Neuronal stem cell (in vitro differentiated cells): ENCODE results near the gene SMYD4.
A peak's percentile ranks its signal among the peaks of the same experiment; 100 is the strongest.

ENCODE experiments used
- DNase-seq: peaks from one replicate; pipeline ENCODE4 v3.0.0-alpha.2; 2013; ENCODE audit warnings: low spot score
- H2AFZ ChIP-seq: one replicate; pipeline ENCODE4 v1.6.1; 2013; ENCODE audit warnings: mild to moderate bottlenecking, low read length, inconsistent platforms
- H2AK5ac ChIP-seq: 2 replicates; pipeline ENCODE4 v1.6.1; 2013; ENCODE audit warnings: low read depth, mild to moderate bottlenecking, inconsistent platforms, low read length, moderate library complexity, mixed read lengths
- H2BK120ac ChIP-seq: 2 replicates; pipeline ENCODE4 v1.6.1; 2013; ENCODE audit warnings: low read depth, mild to moderate bottlenecking, inconsistent platforms, low read length, moderate library complexity, mixed read lengths
- H2BK12ac ChIP-seq: one replicate; pipeline ENCODE4 v1.6.1; 2013; ENCODE audit warnings: low read length, inconsistent platforms
- H2BK15ac ChIP-seq: 2 replicates; pipeline ENCODE4 v1.6.1; 2013; ENCODE audit warnings: mild to moderate bottlenecking, low read length, inconsistent platforms, mixed read lengths
- H2BK5ac ChIP-seq: one replicate; pipeline ENCODE4 v1.6.1; 2013; ENCODE audit warnings: inconsistent platforms, mild to moderate bottlenecking, low read length, moderate library complexity
- H3K14ac ChIP-seq: one replicate; pipeline ENCODE4 v1.6.1; 2013; ENCODE audit warnings: low read length, inconsistent platforms
- H3K18ac ChIP-seq: 2 replicates; pipeline ENCODE4 v1.6.1; 2013; ENCODE audit warnings: low read length, inconsistent platforms
- H3K23ac ChIP-seq: 2 replicates; pipeline ENCODE4 v1.6.1; 2013; ENCODE audit warnings: low read depth, mild to moderate bottlenecking, mixed read lengths, low read length, inconsistent platforms; ENCODE audit not compliant: poor library complexity
- H3K27ac ChIP-seq: replicated peaks from 3 replicates; pipeline ENCODE4 v1.5.1; 2013; ENCODE audit warnings: low read length, inconsistent platforms
- H3K27me3 ChIP-seq, 3 experiments: 2 replicates each; pipeline ENCODE4 v1.6.1; 2013; ENCODE audit warnings: low read length in 3 of 3, mild to moderate bottlenecking in 2 of 3, inconsistent platforms in 1 of 3, low read depth in 1 of 3, mixed read lengths in 1 of 3, moderate library complexity in 1 of 3; ENCODE audit not compliant: control insufficient read depth in 3 of 3, insufficient read depth in 3 of 3
- H3K36me3 ChIP-seq, 2 donors: replicated peaks in 1 of 2; 2 replicates each; pipeline ENCODE4 v1.6.1; 2013; ENCODE audit warnings: low read length in 2 of 2; ENCODE audit not compliant: control insufficient read depth in 2 of 2, insufficient read depth in 2 of 2
- H3K4ac ChIP-seq: 2 replicates; pipeline ENCODE4 v1.6.1; 2013; ENCODE audit warnings: inconsistent platforms, mild to moderate bottlenecking, low read length, moderate library complexity
- H3K4me1 ChIP-seq, 2 donors: 1 replicate in 1 of 2; 2 replicates in 1 of 2; pipeline ENCODE4 v1.6.1; 2013; ENCODE audit warnings: low read length in 2 of 2, low read depth in 1 of 2; ENCODE audit not compliant: control insufficient read depth in 2 of 2, insufficient read depth in 1 of 2
- H3K4me2 ChIP-seq: one replicate; pipeline ENCODE4 v1.6.1; 2013; ENCODE audit warnings: mild to moderate bottlenecking, low read length, inconsistent platforms; ENCODE audit not compliant: insufficient read depth, poor library complexity, severe bottlenecking
- H3K4me3 ChIP-seq, 2 donors: 2 replicates each; pipeline ENCODE4 v1.5.1; 2013; ENCODE audit warnings: low read length in 2 of 2, mild to moderate bottlenecking in 2 of 2, inconsistent platforms in 1 of 2, moderate library complexity in 1 of 2
- H3K79me1 ChIP-seq: one replicate; pipeline ENCODE4 v1.6.1; 2013; ENCODE audit warnings: low read depth, mild to moderate bottlenecking, inconsistent platforms, low read length, moderate library complexity
- H3K9ac ChIP-seq: one replicate; pipeline ENCODE4 v1.6.1; 2013; ENCODE audit warnings: mild to moderate bottlenecking, low read depth, low read length, inconsistent platforms; ENCODE audit not compliant: poor library complexity
- H3K9me3 ChIP-seq, 2 donors: replicated peaks in 1 of 2; 2 replicates each; pipeline versions ENCODE3 to v1.6.1; 2013; ENCODE audit warnings: low read length in 2 of 2, mild to moderate bottlenecking in 2 of 2, inconsistent platforms in 1 of 2, low read depth in 1 of 2, mixed read lengths in 1 of 2, moderate library complexity in 1 of 2; ENCODE audit not compliant: control insufficient read depth in 2 of 2, insufficient read depth in 1 of 2
- H4K8ac ChIP-seq: one replicate; pipeline ENCODE4 v1.6.1; 2013; ENCODE audit warnings: low read depth, mild to moderate bottlenecking, inconsistent platforms, low read length, moderate library complexity
- H4K91ac ChIP-seq: one replicate; pipeline ENCODE4 v1.6.1; 2013; ENCODE audit warnings: low read length, low read depth, mild to moderate bottlenecking, inconsistent platforms; ENCODE audit not compliant: poor library complexity
- WGBS, 2 donors: extraction: QIAGEN DNeasy Blood & Tissue Kit; methylation state at CpG; one replicate each; pipeline ENCODE4 v1.1.7; 2013; ENCODE audit warnings: missing lambda C conversion rate in 2 of 2, mixed read lengths in 1 of 2; ENCODE audit not compliant: insufficient read length in 2 of 2, insufficient replicate concordance in 1 of 2; ENCODE audit errors: extremely low coverage in 2 of 2; 5-methylcytosine and 5-hydroxymethylcytosine counted together

Gene SMYD4

DNA sequence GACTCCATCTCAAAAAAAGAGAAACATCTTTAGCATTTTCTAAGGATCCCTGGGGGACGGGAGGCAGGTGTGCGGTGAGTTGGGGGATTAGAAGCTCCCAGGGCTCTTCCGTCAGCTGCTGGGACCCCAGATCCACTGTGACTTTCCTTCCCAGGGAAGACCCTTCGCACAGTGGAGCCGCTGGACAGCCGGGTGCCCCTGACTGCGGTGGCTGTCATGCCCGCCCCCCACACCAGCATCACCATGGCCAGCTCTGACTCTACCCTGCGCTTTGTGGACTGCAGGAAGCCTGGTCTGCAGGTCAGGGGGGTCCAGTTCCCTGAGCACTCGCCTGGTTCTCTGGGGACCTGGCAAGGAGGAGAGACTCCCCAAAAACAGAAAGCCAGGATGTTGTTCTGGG is 94.3 kb downstream of the SMYD4 start:
- no peak overlapping the region for H2BK120ac ChIP-seq
- H3K23ac ChIP-seq = no peak overlapping the region
- H3K27ac ChIP-seq = no peak overlapping the region
- H3K4ac ChIP-seq = no peak overlapping the region
- H2BK12ac ChIP-seq = peak overlapping the region; percentile 41
- H2AK5ac ChIP-seq = no peak overlapping the region
- no peak overlapping the region for H3K14ac ChIP-seq
- no peak overlapping the region for H2AFZ ChIP-seq
- H3K4me1 ChIP-seq = peaks cover 5 to 11% of the 10 kb centered on the region in 2 donors
- H4K91ac ChIP-seq = no peak overlapping the region
- peaks cover 0 to 4% of the 10 kb centered on the region in 2 donors for H3K36me3 ChIP-seq
- no peak overlapping the region for H2BK5ac ChIP-seq
- no peak overlapping the region for H3K18ac ChIP-seq
- no peaks in the 10 kb centered on the region for H3K9me3 ChIP-seq
- no peak overlapping the region for H3K4me3 ChIP-seq
- H2BK15ac ChIP-seq = no peak overlapping the region
- peaks cover 2% of the 10 kb centered on the region for H3K79me1 ChIP-seq
- H3K9ac ChIP-seq = no peak overlapping the region
- H4K8ac ChIP-seq = no peak overlapping the region
- no peak overlapping the region for H3K4me2 ChIP-seq
- no peak for DNase-seq
- no peaks in the 10 kb centered on the region for H3K27me3 ChIP-seq
- no CpG with 5 or more reads among the region's 10 CpGs for WGBS, 2 donors

DNA sequence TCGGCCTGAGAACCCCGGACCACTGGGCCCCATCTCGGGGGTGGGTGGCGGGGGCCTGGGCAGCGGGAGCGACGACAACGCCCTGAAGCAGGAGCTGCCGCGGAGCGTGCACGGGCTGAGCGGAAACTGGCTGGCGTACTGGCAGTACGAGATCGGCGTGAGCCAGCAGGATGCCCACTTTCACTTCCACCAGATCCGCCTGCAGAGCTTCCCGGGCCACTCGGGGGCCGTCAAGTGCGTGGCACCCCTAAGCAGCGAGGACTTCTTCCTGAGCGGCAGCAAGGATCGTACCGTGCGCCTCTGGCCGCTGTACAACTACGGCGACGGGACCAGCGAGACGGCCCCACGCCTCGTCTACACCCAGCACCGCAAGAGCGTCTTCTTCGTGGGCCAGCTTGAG is 95.9 kb downstream of the SMYD4 start:
- Histone ChIP-seq H2BK12ac (no peak overlapping the region), H3K18ac (no peak overlapping the region), H2BK120ac (no peak overlapping the region), H3K79me1 (peaks cover 2% of the 10 kb centered on the region), H3K14ac (no peak overlapping the region), H3K23ac (peak overlapping the region; percentile 65), H2AK5ac (peak overlapping the region; percentile 75), H3K27ac (no peak overlapping the region), H3K36me3 (peaks cover 0 to 4% of the 10 kb centered on the region in 2 donors), H3K4me1 (peaks cover 5 to 11% of the 10 kb centered on the region in 2 donors), H3K9ac (no peak overlapping the region), H2BK5ac (peak overlapping the region; percentile 39), H3K4me3 (no peak overlapping the region), H3K4me2 (no peak overlapping the region), H4K91ac (no peak overlapping the region), H3K4ac (no peak overlapping the region), H3K27me3 (no peaks in the 10 kb centered on the region), H2AFZ (no peak overlapping the region), H3K9me3 (no peaks in the 10 kb centered on the region), H2BK15ac (no peak overlapping the region), H4K8ac (no peak overlapping the region)
- WGBS, 2 donors = no CpG with 5 or more reads among the region's 38 CpGs
- no peak for DNase-seq

DNA sequence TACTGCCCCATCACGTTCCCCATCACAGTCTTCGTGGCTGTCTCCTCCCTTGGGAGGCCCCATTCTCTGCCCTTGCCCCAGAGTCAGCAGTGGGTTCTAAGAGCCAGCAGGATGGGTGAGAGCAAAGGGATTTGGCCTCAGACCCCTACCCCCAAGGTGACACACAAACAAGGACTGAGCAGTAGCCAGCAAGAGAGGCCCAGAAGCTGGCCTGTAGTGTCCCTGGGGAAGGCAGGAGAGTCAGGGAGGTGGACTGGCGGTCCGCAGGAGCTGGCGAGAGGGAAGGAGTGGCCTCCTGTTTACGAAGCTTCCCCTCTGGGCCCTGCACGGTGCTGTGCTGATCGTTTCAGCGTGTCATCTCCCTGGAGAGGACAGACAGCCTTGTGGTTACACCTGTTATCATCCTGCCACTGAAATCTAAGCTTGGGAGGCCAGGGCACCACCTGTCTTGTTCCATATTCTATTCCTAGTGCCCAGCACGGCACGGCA is 96.8 kb downstream of the SMYD4 start:
- no peak overlapping the region for H3K23ac ChIP-seq
- H3K4me1 ChIP-seq = peaks cover 5 to 11% of the 10 kb centered on the region in 2 donors
- no peak overlapping the region for H3K4ac ChIP-seq
- H2BK5ac ChIP-seq = no peak overlapping the region
- no peak overlapping the region for H4K91ac ChIP-seq
- no peak overlapping the region for H2BK120ac ChIP-seq
- no peak for DNase-seq
- no peak overlapping the region for H4K8ac ChIP-seq
- no peak overlapping the region for H3K4me3 ChIP-seq
- H2BK12ac ChIP-seq = no peak overlapping the region
- WGBS, 2 donors = no CpG with 5 or more reads among the region's 11 CpGs
- peaks cover 5% of the 10 kb centered on the region for H3K79me1 ChIP-seq
- no peak overlapping the region for H2AK5ac ChIP-seq
- H3K14ac ChIP-seq = no peak overlapping the region
- H3K27me3 ChIP-seq = no peaks in the 10 kb centered on the region
- no peak overlapping the region for H3K4me2 ChIP-seq
- no peak overlapping the region for H3K27ac ChIP-seq
- H3K18ac ChIP-seq = no peak overlapping the region
- H3K36me3 ChIP-seq = peaks cover 4 to 7% of the 10 kb centered on the region in 2 donors
- no peak overlapping the region for H2AFZ ChIP-seq
- H2BK15ac ChIP-seq = no peak overlapping the region
- H3K9me3 ChIP-seq = no peaks in the 10 kb centered on the region
- peak overlapping the region; percentile 53 for H3K9ac ChIP-seq

DNA sequence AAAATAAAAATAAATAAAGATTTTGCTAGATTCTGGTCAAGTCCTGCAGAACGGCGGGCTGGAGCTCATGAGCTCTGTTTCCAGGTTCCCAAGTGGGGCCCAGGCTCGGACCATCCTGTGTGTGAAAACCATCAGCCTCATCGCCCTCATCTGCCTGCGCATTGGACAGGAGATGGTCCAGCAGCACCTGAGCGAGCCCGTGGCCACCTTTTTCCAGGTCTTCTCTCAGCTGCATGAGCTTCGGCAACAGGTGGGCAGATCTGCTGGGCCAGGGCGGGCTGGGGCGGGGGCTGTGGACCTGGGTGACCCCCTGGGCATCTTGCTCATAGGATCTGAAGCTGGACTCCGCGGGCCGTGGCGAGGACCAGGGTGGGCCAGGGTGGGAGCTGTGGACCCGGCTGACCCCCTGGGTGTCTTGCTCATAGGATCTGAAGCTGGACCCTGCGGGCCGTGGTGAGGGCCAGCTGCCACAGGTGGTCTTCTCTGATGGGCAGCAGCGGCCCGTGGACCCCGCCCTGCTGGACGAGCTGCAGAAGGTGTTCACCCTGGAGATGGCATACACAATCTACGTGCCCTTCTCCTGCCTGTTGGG is 97.4 kb downstream of the SMYD4 start:
- Histone ChIP-seq H2AK5ac (no peak overlapping the region), H3K27ac (no peak overlapping the region), H4K91ac (no peak overlapping the region), H3K79me1 (peaks cover 7% of the 10 kb centered on the region), H3K4me1 (peaks cover 5 to 10% of the 10 kb centered on the region in 2 donors), H3K18ac (no peak overlapping the region), H3K4me3 (no peak overlapping the region), H3K23ac (no peak overlapping the region), H2BK5ac (no peak overlapping the region), H4K8ac (no peak overlapping the region), H2BK120ac (no peak overlapping the region), H3K9ac (peak overlapping the region; percentile 53), H3K27me3 (no peaks in the 10 kb centered on the region), H3K4ac (no peak overlapping the region), H3K36me3 (peaks cover 4 to 7% of the 10 kb centered on the region in 2 donors), H3K4me2 (no peak overlapping the region), H3K14ac (peak overlapping the region; percentile 38), H2BK15ac (no peak overlapping the region), H3K9me3 (no peaks in the 10 kb centered on the region), H2BK12ac (no peak overlapping the region), H2AFZ (no peak overlapping the region)
- WGBS, 2 donors = no CpG with 5 or more reads among the region's 22 CpGs
- no peak for DNase-seq
